ENCODE measurements around the gene PRPF38A.

Gene PRPF38A

GRCh38 chr1:52444463-52444862, 40.1 kb downstream of the PRPF38A start:
- no peak overlapping the region for H3K27ac ChIP-seq
- DNase-seq (ENCODE audit: low read depth, low spot score): no peak

DNA sequence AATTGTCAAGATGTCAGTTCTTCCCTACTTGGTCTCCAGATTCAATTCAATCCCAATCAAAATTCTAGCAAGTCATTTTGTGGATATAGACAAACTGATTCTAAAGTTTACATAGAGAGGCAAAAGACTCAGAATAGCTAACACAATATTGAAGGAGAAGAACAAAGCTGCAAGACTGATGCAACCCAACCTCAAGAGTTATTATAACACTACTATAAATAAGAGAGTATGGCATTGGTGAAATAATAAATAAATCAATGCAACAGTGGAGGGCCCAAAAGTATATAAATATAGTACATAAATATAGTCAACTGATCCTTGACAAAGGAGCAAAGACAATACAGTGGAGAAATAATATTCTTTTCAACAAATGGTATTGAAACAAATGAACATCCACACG, 49.7 kb downstream of the PRPF38A start:
- no peak overlapping the region for H3K27ac ChIP-seq
- no peak for DNase-seq (ENCODE audit: low read depth, low spot score)

DNA sequence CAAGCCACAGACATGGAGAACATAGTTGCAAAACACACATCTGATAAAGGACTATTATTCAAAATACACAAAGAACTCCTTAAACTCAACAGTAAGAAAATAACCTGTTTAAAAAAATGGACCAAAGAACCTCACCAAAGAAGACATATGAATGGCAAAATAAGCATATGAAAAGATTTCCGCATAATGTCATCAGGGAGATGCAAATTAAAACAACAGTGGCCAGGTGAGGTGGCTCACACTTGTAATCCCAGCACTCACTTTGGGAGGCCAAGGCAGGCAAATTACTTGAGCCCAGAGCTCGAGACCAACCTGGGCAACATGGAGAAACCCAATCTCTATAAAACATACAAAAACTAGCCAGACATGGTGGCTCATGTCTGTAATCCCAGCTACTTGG, 50.4 kb downstream of the PRPF38A start:
- no peak for DNase-seq (ENCODE audit: low read depth, low spot score)

GRCh38 chr1:52455686-52456085, 51.3 kb downstream of the PRPF38A start:
- DNase-seq (ENCODE audit: low read depth, low spot score): no peak
- no peak overlapping the region for H3K27ac ChIP-seq

More for the DNA sequence above, 50.4 kb downstream of the PRPF38A start:
- no peak overlapping the region for H3K27ac ChIP-seq

DNA sequence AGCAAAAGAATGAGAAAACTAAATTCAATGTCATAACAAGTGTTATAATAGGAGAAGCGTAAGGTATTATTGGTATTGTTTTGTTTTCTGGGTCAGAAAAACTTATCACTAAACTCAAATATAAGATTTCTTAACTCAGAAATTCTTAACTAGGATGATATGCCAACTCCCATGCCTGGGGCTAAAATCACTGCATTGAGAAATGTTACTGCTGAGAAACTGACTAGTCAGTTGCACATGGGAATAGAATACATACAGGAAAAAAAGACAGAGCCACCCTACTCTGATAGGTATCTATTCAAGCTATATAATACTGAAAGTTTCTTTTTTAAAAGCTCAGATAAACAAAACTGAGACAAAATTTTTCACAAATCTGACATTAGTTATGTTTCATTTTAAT, 56.3 kb downstream of the PRPF38A start:
- no peak overlapping the region for H3K27ac ChIP-seq
- no peak for DNase-seq (ENCODE audit: low read depth, low spot score)

GRCh38 chr1:52461821-52462220, 57.4 kb downstream of the PRPF38A start:
- DNase-seq (ENCODE audit: low read depth, low spot score): no peak
- H3K27ac ChIP-seq: no peak overlapping the region

DNA sequence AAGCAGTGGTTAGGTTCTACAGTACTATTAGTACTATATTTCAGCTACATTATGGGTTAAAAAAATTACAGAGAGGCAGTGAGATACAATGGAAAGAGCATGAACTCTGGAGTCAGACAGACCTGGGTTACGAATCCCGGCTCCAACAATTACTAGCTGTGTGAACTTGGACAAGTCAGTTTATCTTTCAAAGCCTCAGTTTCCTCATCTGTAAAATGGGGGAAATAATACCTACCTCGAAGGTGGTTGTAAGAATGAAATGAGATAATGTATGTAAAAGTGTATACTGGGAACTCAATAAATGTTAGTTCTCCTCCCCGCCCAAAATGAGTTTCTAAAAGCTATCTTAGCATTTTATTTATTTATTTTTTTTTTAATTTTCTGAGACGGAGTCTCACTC, 59.5 kb downstream of the PRPF38A start:
- H3K27ac ChIP-seq: no peak overlapping the region

DNA sequence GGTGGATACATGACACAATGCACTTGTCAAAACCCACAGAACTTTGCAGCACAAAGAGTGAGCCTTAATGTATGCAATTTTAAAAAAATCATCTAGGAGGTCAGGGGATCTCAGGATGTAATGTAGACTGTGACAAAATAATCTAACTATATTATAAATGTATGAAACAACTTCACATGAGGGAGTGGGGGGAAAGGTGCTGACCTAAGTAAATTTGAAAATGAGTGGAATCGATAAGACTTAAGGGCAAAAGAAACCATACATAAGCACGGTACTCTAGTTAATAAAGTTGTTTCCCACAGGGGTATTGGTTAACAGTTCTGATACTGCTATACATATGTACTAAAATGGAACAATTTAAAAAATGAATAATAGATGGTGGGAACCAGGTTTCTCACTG, 64.7 kb downstream of the PRPF38A start:
- DNase-seq (ENCODE audit: low read depth, low spot score): no peak
- no peak overlapping the region for H3K27ac ChIP-seq

More for the DNA sequence above, 59.5 kb downstream of the PRPF38A start:
- DNase-seq (ENCODE audit: low read depth, low spot score): no peak
